Hepatocyte (in vitro differentiated cells): ENCODE results near the gene PLEKHG3. TPM values are rescaled to one million over a fixed set of nuclear protein-coding genes. Genes with fewer than 3 reads are reported as not detected.
"Not testable (repeated sequence)": the region's sequence is repeated elsewhere in the genome, so short reads cannot be mapped to it uniquely, and the experiment has no call there.

Source experiments
- DNase-seq: peaks from one replicate; pipeline ENCODE4 v3.0.0-alpha.2; 2016; ENCODE audit warnings: low spot score
- H2AFZ ChIP-seq: fragments of 200-600 bp; sonication (generic); 2 replicates; pipeline ENCODE4 v1.6.0; 2016; ENCODE audit warnings: antibody characterized with exemption, mild to moderate bottlenecking
- H3K27ac ChIP-seq: fragments of 200-600 bp; sonication (generic); 2 replicates; pipeline ENCODE4 v1.5.1; 2016; ENCODE audit warnings: mild to moderate bottlenecking
- H3K27me3 ChIP-seq: fragments of 200-600 bp; sonication (generic); 2 replicates; pipeline ENCODE4 v1.6.1; 2016
- H3K36me3 ChIP-seq: fragments of 200-600 bp; sonication (generic); replicated peaks from 2 replicates; pipeline ENCODE4 v1.5.1; 2016; ENCODE audit warnings: low read depth; ENCODE audit not compliant: insufficient read depth
- H3K4me1 ChIP-seq: fragments of 200-600 bp; sonication (generic); 2 replicates; pipeline ENCODE4 v1.5.1; 2016; ENCODE audit warnings: mild to moderate bottlenecking, moderate library complexity; ENCODE audit not compliant: insufficient read depth
- H3K4me2 ChIP-seq: fragments of 200-600 bp; sonication (generic); 2 replicates; pipeline ENCODE4 v1.6.0; 2016
- H3K4me3 ChIP-seq: fragments of 200-600 bp; sonication (generic); 2 replicates; pipeline ENCODE4 v1.5.1; 2016; ENCODE audit warnings: mild to moderate bottlenecking
- H3K79me2 ChIP-seq: fragments of 200-600 bp; sonication (generic); 2 replicates; pipeline ENCODE4 v1.6.0; 2017; ENCODE audit warnings: mild to moderate bottlenecking
- H3K9me2 ChIP-seq: fragments of 200-600 bp; sonication (generic); replicated peaks from 2 replicates; pipeline ENCODE4 v1.6.0; 2017; ENCODE audit warnings: mild to moderate bottlenecking; ENCODE audit not compliant: insufficient read depth
- H3K9me3 ChIP-seq: fragments of 200-600 bp; sonication (generic); 2 replicates; pipeline ENCODE4 v1.5.1; 2016; ENCODE audit warnings: low read depth, mild to moderate bottlenecking
- H4K20me1 ChIP-seq: fragments of 200-600 bp; sonication (generic); 2 replicates; pipeline ENCODE4 v1.6.0; 2016; ENCODE audit warnings: mild to moderate bottlenecking; ENCODE audit not compliant: insufficient read depth, poor library complexity, severe bottlenecking
- CTCF ChIP-seq: fragments of 200-600 bp; sonication (generic); IDR thresholded peaks from 2 replicates; pipeline ENCODE4 v1.5.1; 2016; ENCODE audit warnings: antibody characterized with exemption, mild to moderate bottlenecking; ENCODE audit not compliant: poor library complexity
- EZH2 ChIP-seq: fragments of 200-600 bp; sonication (generic); IDR thresholded peaks from 2 replicates; pipeline ENCODE4 v1.6.1; 2016; ENCODE audit warnings: antibody characterized with exemption, mild to moderate bottlenecking, borderline replicate concordance
- EZH2phosphoT487 ChIP-seq: fragments of 200-600 bp; sonication (generic); IDR thresholded peaks from one replicate; pipeline ENCODE4 v1.6.1; 2018; ENCODE audit warnings: antibody characterized with exemption, mild to moderate bottlenecking, low read depth, moderate library complexity; ENCODE audit not compliant: unreplicated experiment, severe bottlenecking
- WGBS: methylation state at CpG from one replicate; pipeline ENCODE4 v1.1.6; 2016; ENCODE audit warnings: low lambda C conversion rate; ENCODE audit errors: missing lambda C conversion rate; 5-methylcytosine and 5-hydroxymethylcytosine counted together
- polyA plus RNA-seq: library from polyadenylated mRNA; unstranded; fragments of >200 nt; fragmentation: Nextera tagmentation; extraction: Ambion mirVana; gene quantifications from 2 replicates; pipeline ENCODE4 v1.2.1, GENCODE V29; 2016
- total RNA-seq: library from RNA; depleted of rRNA; stranded (reverse); fragments of >200 nt; gene quantifications from 2 replicates; pipeline ENCODE4 v1.2.3, GENCODE V29; 2014

Gene PLEKHG3
- total and polyA plus RNA-seq, 2 experiments from 2014 or later = 42.7 to 54.2 TPM

- 54% methylated on average over 7 of the region's 7 CpGs for WGBS
- Histone ChIP-seq H3K4me2 (peak overlapping the region; percentile 42), H3K27me3 (no peaks in the 10 kb centered on the region), H3K27ac (peak overlapping the region; percentile 66), H3K79me2 (no peaks in the 10 kb centered on the region), H3K9me2 (no peaks in the 10 kb centered on the region), H2AFZ (no peak overlapping the region), H3K4me1 (peaks cover 16% of the 10 kb centered on the region), H3K4me3 (no peak overlapping the region), H3K36me3 (no peaks in the 10 kb centered on the region), H3K9me3 (no peaks in the 10 kb centered on the region), H4K20me1 (no peaks in the 10 kb centered on the region)
- TF ChIP-seq EZH2 (no peak), EZH2phosphoT487 (no peak), CTCF (no peak)
- no peak for DNase-seq
These were observed 15.4 kb upstream of the PLEKHG3 start for GRCh38 chr14:64688811-64689281.

- DNase-seq = no peak
- H4K20me1 ChIP-seq = no peaks in the 10 kb centered on the region
- H3K27ac ChIP-seq = peak overlapping the region; percentile 66
- no peaks in the 10 kb centered on the region for H3K27me3 ChIP-seq
- H3K4me3 ChIP-seq = no peak overlapping the region
- peaks cover 12% of the 10 kb centered on the region for H3K4me1 ChIP-seq
- H2AFZ ChIP-seq = no peak overlapping the region
- H3K9me2 ChIP-seq = no peaks in the 10 kb centered on the region
- no peaks in the 10 kb centered on the region for H3K9me3 ChIP-seq
- peak overlapping the region; percentile 42 for H3K4me2 ChIP-seq
- no peaks in the 10 kb centered on the region for H3K36me3 ChIP-seq
- 39% methylated on average over 3 of the region's 3 CpGs for WGBS
- no peaks in the 10 kb centered on the region for H3K79me2 ChIP-seq
- TF ChIP-seq CTCF (no peak), EZH2 (no peak), EZH2phosphoT487 (no peak)
These were observed 14.9 kb upstream of the PLEKHG3 start for GRCh38 chr14:64689289-64689688.

- not testable (repeated sequence) for H3K4me2 ChIP-seq, H3K27ac ChIP-seq, H4K20me1 ChIP-seq, H3K79me2 ChIP-seq, H3K9me3 ChIP-seq, DNase-seq, H2AFZ ChIP-seq, H3K27me3 ChIP-seq, H3K4me3 ChIP-seq, H3K36me3 ChIP-seq, H3K9me2 ChIP-seq
- WGBS = 89% methylated on average over 6 of the region's 6 CpGs
- peaks cover 16% of the 10 kb centered on the region for H3K4me1 ChIP-seq
These were observed 13.6 kb upstream of the PLEKHG3 start for GRCh38 chr14:64690607-64691006.

- H3K4me1 ChIP-seq = peaks cover 17% of the 10 kb centered on the region
- no peak overlapping the region for H3K4me3 ChIP-seq
- WGBS = 98% methylated on average over 2 of the region's 2 CpGs
- no peak overlapping the region for H3K4me2 ChIP-seq
- H3K27ac ChIP-seq = no peak overlapping the region
- no peaks in the 10 kb centered on the region for H3K9me2 ChIP-seq
- H3K27me3 ChIP-seq = no peaks in the 10 kb centered on the region
- H4K20me1 ChIP-seq = no peaks in the 10 kb centered on the region
- no peak overlapping the region for H2AFZ ChIP-seq
- no peaks in the 10 kb centered on the region for H3K9me3 ChIP-seq
- TF ChIP-seq EZH2phosphoT487 = no peak
- TF ChIP-seq EZH2 = no peak
- no peak for TF ChIP-seq CTCF
- H3K79me2 ChIP-seq = no peaks in the 10 kb centered on the region
- no peaks in the 10 kb centered on the region for H3K36me3 ChIP-seq
- DNase-seq = no peak
These were observed 12.8 kb upstream of the PLEKHG3 start for GRCh38 chr14:64691376-64691775.
